Left lung (tissue), 10 donors: ENCODE measurements around the gene CROCC2. TPM values are rescaled to one million over a fixed set of nuclear protein-coding genes. Genes with fewer than 3 reads are reported as not detected.
A peak's percentile ranks its signal among the peaks of the same experiment; 100 is the strongest.

Experiments used
- ATAC-seq: fragments of 200-7000 bp; cut with Tn5 transposase; one replicate; pipeline ENCODE4 v1.9.1; 2020; ENCODE audit warnings: moderate library complexity
- DNase-seq, 4 donors: peaks; one replicate each; pipeline ENCODE4 v3.0.0-alpha.2; 2013 to 2020
- H3K27ac ChIP-seq, 2 donors: fragments of 200-600 bp; sonication (generic) in 1 of 2; one replicate each; pipeline versions ENCODE4 v1.5.0 to v1.8.0; 2020 to 2021
- H3K27me3 ChIP-seq, 2 donors: fragments of 200-600 bp; sonication (generic) in 1 of 2; one replicate each; pipeline versions ENCODE4 v1.5.0 to v1.8.0; 2020 to 2021
- H3K36me3 ChIP-seq, 2 donors: fragments of 200-600 bp; sonication (generic) in 1 of 2; one replicate each; pipeline versions ENCODE4 v1.5.0 to v1.8.0; 2020 to 2021
- H3K4me1 ChIP-seq, 2 donors: fragments of 200-600 bp; one replicate each; pipeline ENCODE4 v1.8.0; 2021
- H3K4me3 ChIP-seq, 2 donors: fragments of 200-600 bp; sonication (generic) in 1 of 2; one replicate each; pipeline versions ENCODE4 v1.5.0 to v1.8.0; 2020 to 2021; ENCODE audit warnings: mild to moderate bottlenecking in 1 of 2
- H3K9me3 ChIP-seq, 2 donors: fragments of 200-600 bp; sonication (generic) in 1 of 2; one replicate each; pipeline versions ENCODE4 v1.5.0 to v1.8.0; 2020 to 2021
- CTCF ChIP-seq, 2 donors: fragments of 200-600 bp; sonication (generic) in 1 of 2; IDR thresholded peaks; one replicate each; pipeline versions ENCODE4 v1.5.0 to v1.8.0; 2021; ENCODE audit warnings: antibody characterized with exemption in 2 of 2
- intact Hi-C, 2 donors: fragments of 100-400 bp; cut with DNase I; formaldehyde crosslinking; loops; one replicate each; pipeline versions ENCODE4 v1.11.2 to v1.14.2; 2022
- polyA plus RNA-seq, 6 donors: library from polyadenylated mRNA; unstranded; fragments of 120-200 nt; gene quantifications; one replicate each; pipeline ENCODE4 v1.2.1, GENCODE V29; 2013; ENCODE audit not compliant: insufficient read length in 6 of 6
- total RNA-seq, 2 donors: library from RNA; stranded (reverse); fragmentation: NEBNext Ultra II Directional; extraction: Animal tissue kit (Norgen Biotek cat#: 25700); gene quantifications; one replicate each; pipeline ENCODE4 v1.2.1, GENCODE V29; 2021
- donor health status: DM: no; HTN: yes; CAD: no.
- donor health status: DM: no; HTN: no; CAD: no.

Gene CROCC2
- total and polyA plus RNA-seq, 8 donors: 0.32 to 4.4 (median 2.3) TPM

GRCh38 chr2:241000831-241001321 is 94.7 kb downstream of the CROCC2 start:
- H3K4me1 ChIP-seq: peaks cover 12 to 54% of the 10 kb centered on the region in 2 donors
- H3K27ac ChIP-seq: peak overlapping the region; percentile 19 to 31
- H3K9me3 ChIP-seq: peaks cover 0 to 23% of the 10 kb centered on the region in 2 donors
- intact Hi-C loops: no loop called here
- no peak overlapping the region for H3K4me3 ChIP-seq
- TF ChIP-seq CTCF (IDR thresholded peaks at IDR 0.05): no peak
- DNase-seq: no peak
- peak; percentile 68 for ATAC-seq
- H3K36me3 ChIP-seq: peaks cover 0 to 11% of the 10 kb centered on the region in 2 donors
- H3K27me3 ChIP-seq: peaks cover 0 to 27% of the 10 kb centered on the region in 2 donors

GRCh38 chr2:241001413-241002274 is 95.5 kb downstream of the CROCC2 start:
- H3K27ac ChIP-seq: peak overlapping the region in 1 of 2 donors; percentile 19
- H3K36me3 ChIP-seq: peaks cover 0 to 11% of the 10 kb centered on the region in 2 donors
- intact Hi-C loops: no loop called here
- DNase-seq (no peak), ATAC-seq (no peak)
- peaks cover 0 to 27% of the 10 kb centered on the region in 2 donors for H3K27me3 ChIP-seq
- peaks cover 12 to 47% of the 10 kb centered on the region in 2 donors for H3K4me1 ChIP-seq
- H3K4me3 ChIP-seq: no peak overlapping the region
- no peak for TF ChIP-seq CTCF (IDR thresholded peaks at IDR 0.05)
- peaks cover 0 to 24% of the 10 kb centered on the region in 2 donors for H3K9me3 ChIP-seq

DNA sequence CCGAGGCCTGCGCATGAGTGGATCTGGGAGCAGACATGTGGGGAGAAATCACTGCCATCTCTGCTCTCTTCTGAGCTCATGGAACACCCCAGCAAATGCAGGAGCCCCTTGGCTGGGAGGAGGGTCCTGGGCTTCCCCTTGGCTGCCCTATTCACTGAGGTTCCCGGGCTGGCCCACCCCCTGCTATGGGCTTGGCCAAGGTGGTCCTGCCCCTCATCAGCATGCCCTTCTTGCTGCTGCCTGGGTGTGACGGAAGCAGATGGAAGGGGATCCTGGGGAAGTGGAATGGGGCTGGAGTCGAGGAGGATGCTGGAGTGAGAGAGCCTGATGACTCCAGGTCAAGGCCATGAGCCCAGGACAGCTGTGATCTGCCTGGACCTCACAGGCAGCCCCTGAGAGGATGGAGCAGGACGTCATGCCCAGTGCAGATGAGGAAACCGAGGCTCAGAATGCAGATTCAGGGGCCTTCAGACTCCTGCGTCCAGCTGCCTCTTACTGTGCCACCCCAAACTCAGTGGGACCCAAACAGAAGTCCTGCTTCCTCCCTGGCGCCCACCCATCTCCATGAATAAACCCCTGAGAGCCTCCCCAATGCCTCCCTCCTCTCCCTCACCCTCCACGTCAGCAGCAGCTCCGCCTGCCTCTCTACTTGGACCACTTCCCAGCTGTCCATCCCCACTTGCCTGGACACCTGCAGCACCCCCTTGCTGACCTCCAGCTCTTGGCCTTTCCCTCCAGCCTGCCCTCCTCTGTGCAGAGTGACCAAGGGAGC is 96.3 kb downstream of the CROCC2 start:
- intact Hi-C loops: no loop called here
- no peak overlapping the region for H3K27ac ChIP-seq
- peaks cover 10 to 40% of the 10 kb centered on the region in 2 donors for H3K4me1 ChIP-seq
- H3K36me3 ChIP-seq: peaks cover 0 to 11% of the 10 kb centered on the region in 2 donors
- no peak for ATAC-seq
- peaks cover 0 to 24% of the 10 kb centered on the region in 2 donors for H3K9me3 ChIP-seq
- DNase-seq: no peak
- H3K27me3 ChIP-seq: peaks cover 0 to 27% of the 10 kb centered on the region in 2 donors
- H3K4me3 ChIP-seq: no peak overlapping the region
- no peak for TF ChIP-seq CTCF (IDR thresholded peaks at IDR 0.05)

DNA sequence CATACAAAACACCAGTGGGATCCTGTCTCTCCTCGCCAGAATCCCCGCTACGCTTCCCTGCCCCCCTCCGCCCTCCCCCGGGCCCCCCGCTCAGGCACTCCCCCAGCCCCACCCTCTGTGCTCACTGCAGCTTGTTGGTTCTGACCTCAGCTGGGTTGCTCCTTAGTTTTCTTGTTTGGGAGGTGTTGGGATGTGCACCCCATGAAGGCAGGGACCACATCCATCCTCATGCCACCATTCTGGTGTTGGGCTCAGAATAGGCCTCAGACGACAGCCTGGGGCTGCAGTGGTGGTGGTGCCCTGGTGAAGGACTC is 96.9 kb downstream of the CROCC2 start:
- intact Hi-C loops: no loop called here
- peaks cover 0 to 24% of the 10 kb centered on the region in 2 donors for H3K9me3 ChIP-seq
- peaks cover 0 to 11% of the 10 kb centered on the region in 2 donors for H3K36me3 ChIP-seq
- DNase-seq: no peak
- TF ChIP-seq CTCF (IDR thresholded peaks at IDR 0.05): no peak
- H3K4me1 ChIP-seq: peaks cover 5 to 34% of the 10 kb centered on the region in 2 donors
- no peak for ATAC-seq
- no peak overlapping the region for H3K27ac ChIP-seq
- no peak overlapping the region for H3K4me3 ChIP-seq
- peaks cover 0 to 22% of the 10 kb centered on the region in 2 donors for H3K27me3 ChIP-seq

GRCh38 chr2:241003369-241003768 is 97.2 kb downstream of the CROCC2 start:
- Histone ChIP-seq H3K36me3 (peaks cover 0 to 11% of the 10 kb centered on the region in 2 donors), H3K4me3 (no peak overlapping the region), H3K9me3 (peaks cover 0 to 24% of the 10 kb centered on the region in 2 donors), H3K4me1 (peaks cover 4 to 31% of the 10 kb centered on the region in 2 donors), H3K27ac (no peak overlapping the region), H3K27me3 (peaks cover 0 to 18% of the 10 kb centered on the region in 2 donors)
- DNase-seq (no peak), ATAC-seq (no peak)
- TF ChIP-seq CTCF (IDR thresholded peaks at IDR 0.05): no peak
- intact Hi-C loops: no loop called here
